Neural cell (in vitro differentiated cells): Measurements from ENCODE around the gene ATP6V1E1.

ENCODE experiments used
- CTCF ChIP-seq: fragments of 450-650 bp; IDR thresholded peaks from 2 replicates; pipeline ENCODE4 v1.5.1; 2014; ENCODE audit warnings: antibody characterized with exemption, mild to moderate bottlenecking, moderate library complexity; ENCODE audit not compliant: poor library complexity, severe bottlenecking
- EZH2 ChIP-seq: fragments of 200-600, 300-800 bp; shearing (Covaris generic), sonication (generic); IDR thresholded peaks from 2 replicates; pipeline ENCODE4 v1.6.1; 2014; ENCODE audit warnings: antibody characterized with exemption, low read length, borderline replicate concordance, mild to moderate bottlenecking; ENCODE audit not compliant: insufficient read depth, poor library complexity, severe bottlenecking
- POLR2AphosphoS5 ChIP-seq: IDR thresholded peaks from 2 replicates; pipeline ENCODE4 v1.6.1; 2012
- SMC3 ChIP-seq: fragments of 450-650 bp; conservative IDR thresholded peaks from 2 replicates; pipeline ENCODE4 v1.6.1; 2014; ENCODE audit warnings: antibody characterized with exemption, mild to moderate bottlenecking, moderate library complexity; ENCODE audit not compliant: poor library complexity

- TF ChIP-seq CTCF (no peak), SMC3 (no peak), POLR2AphosphoS5 (no peak), EZH2 (no peak)
These were observed 9.1 kb upstream of the ATP6V1E1 start for GRCh38 chr22:17637490-17638181.
